Epithelial cell of proximal tubule (primary cell): Measurements from ENCODE around the gene ENTPD6. TPM values are rescaled to one million over a fixed set of nuclear protein-coding genes. Genes with fewer than 3 reads are reported as not detected.

Experiments used
- DNase-seq: peaks from one replicate; pipeline ENCODE4 v3.0.0-alpha.2; 2011; ENCODE audit warnings: low read depth
- H3K4me3 ChIP-seq: 2 replicates; pipeline ENCODE4 v1.5.1; 2011; ENCODE audit warnings: low read depth, mild to moderate bottlenecking, low read length
- CTCF ChIP-seq: conservative IDR thresholded peaks from 2 replicates; pipeline ENCODE4 v1.5.1; 2012; ENCODE audit warnings: low read depth, mild to moderate bottlenecking, low read length
- total RNA-seq: library from RNA; depleted of rRNA; stranded (reverse); fragments of >200 nt; gene quantifications from 2 replicates; pipeline ENCODE4 v1.2.3, GENCODE V29; 2015

Gene ENTPD6
- total RNA-seq, result 76.5 and 103 TPM in 2 replicates

GRCh38 chr20:25195014-25195961 is at the start of gene ENTPD6:
TSS of gene ENTPD6 (plus strand) at chr20:25195712. CDS start at chr20:25206537, 10,825 bp downstream.
- DNase-seq, result no peak
- TF ChIP-seq CTCF, result peak; percentile 16
- H3K4me3 ChIP-seq, result peak within 1 kb of the TSS; percentile 95

- TF ChIP-seq CTCF, result no peak
- no peak overlapping the region for H3K4me3 ChIP-seq
- no peak for DNase-seq
Measured at GRCh38 chr20:25146976-25147375, 48.5 kb upstream of the ENTPD6 start.

- H3K4me3 ChIP-seq, result no peak overlapping the region
- no peak for DNase-seq
- no peak for TF ChIP-seq CTCF
Measured at GRCh38 chr20:25147716-25148115, 47.8 kb upstream of the ENTPD6 start.

GRCh38 chr20:25148181-25148981 is 47.1 kb upstream of the ENTPD6 start:
- peak overlapping the region; percentile 41 for H3K4me3 ChIP-seq
- TF ChIP-seq CTCF, result no peak
- DNase-seq, result no peak

- DNase-seq, result no peak
- peak overlapping the region; percentile 41 for H3K4me3 ChIP-seq
- no peak for TF ChIP-seq CTCF
Measured at GRCh38 chr20:25148982-25149846, 46.3 kb upstream of the ENTPD6 start.

- H3K4me3 ChIP-seq, result no peak overlapping the region
- TF ChIP-seq CTCF, result no peak
- no peak for DNase-seq
Measured at GRCh38 chr20:25150016-25150415, 45.5 kb upstream of the ENTPD6 start.
